Subcutaneous abdominal adipose tissue (tissue), 5 donors: ENCODE measurements around the gene ZFYVE28.

ENCODE experiments used
- H3K27ac ChIP-seq: one replicate; pipeline ENCODE4 v1.7.0; 2013; ENCODE audit warnings: low read depth, mild to moderate bottlenecking, inconsistent platforms, low read length, moderate library complexity
- H3K27me3 ChIP-seq, 5 donors: one replicate each; pipeline ENCODE4 v1.7.0; 2013; ENCODE audit warnings: low read length in 5 of 5, inconsistent platforms in 1 of 5; ENCODE audit not compliant: control insufficient read depth in 5 of 5, insufficient read depth in 4 of 5
- H3K36me3 ChIP-seq, 5 donors: one replicate each; pipeline ENCODE4 v1.7.0; 2013; ENCODE audit warnings: low read length in 5 of 5; ENCODE audit not compliant: control insufficient read depth in 5 of 5, insufficient read depth in 5 of 5
- H3K4me1 ChIP-seq, 5 donors: one replicate each; pipeline ENCODE4 v1.7.0; 2013; ENCODE audit warnings: low read length in 5 of 5, mild to moderate bottlenecking in 3 of 5, moderate library complexity in 1 of 5; ENCODE audit not compliant: control insufficient read depth in 5 of 5, insufficient read depth in 5 of 5
- H3K4me3 ChIP-seq, 5 donors: one replicate each; pipeline ENCODE4 v1.7.0; 2013; ENCODE audit warnings: low read length in 5 of 5, low read depth in 1 of 5
- H3K9ac ChIP-seq, 5 donors: one replicate each; pipeline ENCODE4 v1.7.0; 2013; ENCODE audit warnings: low read length in 5 of 5, mild to moderate bottlenecking in 4 of 5, moderate library complexity in 3 of 5
- H3K9me3 ChIP-seq, 5 donors: one replicate each; pipeline ENCODE4 v1.7.0; 2013; ENCODE audit warnings: low read length in 5 of 5; ENCODE audit not compliant: control insufficient read depth in 5 of 5
- donor health status: healthy.
- donor health status: healthy.
- donor health status: healthy.
- donor health status: healthy.
- donor health status: healthy.

ZFYVE28 gene

GRCh38 chr4:2284934-2285612 lies 133.4 kb downstream of the ZFYVE28 start:
- peaks cover 0 to 2% (median 0%) of the 10 kb centered on the region in 5 donors for H3K36me3 ChIP-seq
- no peak overlapping the region for H3K9ac ChIP-seq
- peaks cover 3 to 15% (median 12%) of the 10 kb centered on the region in 5 donors for H3K4me1 ChIP-seq

GRCh38 chr4:2284161-2284933 lies 134.1 kb downstream of the ZFYVE28 start:
- H3K27ac ChIP-seq: no peak overlapping the region
- no peak overlapping the region for H3K9ac ChIP-seq
- H3K9me3 ChIP-seq: no peaks in the 10 kb centered on the region
- peaks cover 0 to 2% (median 0%) of the 10 kb centered on the region in 5 donors for H3K27me3 ChIP-seq
- H3K4me3 ChIP-seq: no peak overlapping the region
- H3K4me1 ChIP-seq: peaks cover 3 to 15% (median 12%) of the 10 kb centered on the region in 5 donors
- no peaks in the 10 kb centered on the region for H3K36me3 ChIP-seq

More at GRCh38 chr4:2284934-2285612, 133.4 kb downstream of the ZFYVE28 start:
- H3K4me3 ChIP-seq: no peak overlapping the region
- no peaks in the 10 kb centered on the region for H3K9me3 ChIP-seq
- no peak overlapping the region for H3K27ac ChIP-seq
- H3K27me3 ChIP-seq: peaks cover 0 to 2% (median 0%) of the 10 kb centered on the region in 5 donors

- H3K9ac ChIP-seq: no peak overlapping the region
- H3K4me3 ChIP-seq: no peak overlapping the region
- H3K9me3 ChIP-seq: no peaks in the 10 kb centered on the region
- H3K36me3 ChIP-seq: no peaks in the 10 kb centered on the region
- no peak overlapping the region for H3K27ac ChIP-seq
- H3K4me1 ChIP-seq: peaks cover 3 to 15% (median 12%) of the 10 kb centered on the region in 5 donors
- H3K27me3 ChIP-seq: peaks cover 0 to 2% (median 0%) of the 10 kb centered on the region in 5 donors
Observed at GRCh38 chr4:2283199-2283711, 135.2 kb downstream of the ZFYVE28 start.

- H3K4me3 ChIP-seq: no peak overlapping the region
- no peaks in the 10 kb centered on the region for H3K36me3 ChIP-seq
- no peaks in the 10 kb centered on the region for H3K9me3 ChIP-seq
- H3K4me1 ChIP-seq: peaks cover 3 to 15% (median 12%) of the 10 kb centered on the region in 5 donors
- H3K27me3 ChIP-seq: peaks cover 0 to 2% (median 0%) of the 10 kb centered on the region in 5 donors
- no peak overlapping the region for H3K9ac ChIP-seq
- no peak overlapping the region for H3K27ac ChIP-seq
Observed at GRCh38 chr4:2281575-2282343, 136.7 kb downstream of the ZFYVE28 start.

- Histone ChIP-seq H3K4me3 (no peak overlapping the region), H3K36me3 (no peaks in the 10 kb centered on the region), H3K27me3 (peaks cover 0 to 4% (median 0%) of the 10 kb centered on the region in 5 donors), H3K4me1 (peaks cover 2 to 7% (median 5%) of the 10 kb centered on the region in 5 donors), H3K9me3 (no peaks in the 10 kb centered on the region), H3K27ac (no peak overlapping the region), H3K9ac (no peak overlapping the region)
Observed at GRCh38 chr4:2280531-2281300, 137.7 kb downstream of the ZFYVE28 start.

- no peaks in the 10 kb centered on the region for H3K9me3 ChIP-seq
- H3K9ac ChIP-seq: no peak overlapping the region
- peaks cover 0 to 3% (median 0%) of the 10 kb centered on the region in 5 donors for H3K27me3 ChIP-seq
- peaks cover 0 to 2% (median 0%) of the 10 kb centered on the region in 5 donors for H3K4me1 ChIP-seq
- no peak overlapping the region for H3K27ac ChIP-seq
- no peaks in the 10 kb centered on the region for H3K36me3 ChIP-seq
- no peak overlapping the region for H3K4me3 ChIP-seq
Observed at GRCh38 chr4:2277956-2278355, 140.5 kb downstream of the ZFYVE28 start.

GRCh38 chr4:2276581-2277325 lies 141.7 kb downstream of the ZFYVE28 start:
- H3K9me3 ChIP-seq: no peaks in the 10 kb centered on the region
- H3K4me1 ChIP-seq: peaks cover 0 to 2% (median 0%) of the 10 kb centered on the region in 5 donors
- H3K9ac ChIP-seq: no peak overlapping the region
- H3K27ac ChIP-seq: no peak overlapping the region
- H3K36me3 ChIP-seq: peaks cover 0 to 8% (median 2%) of the 10 kb centered on the region in 5 donors
- no peak overlapping the region for H3K4me3 ChIP-seq
- peaks cover 0 to 3% (median 0%) of the 10 kb centered on the region in 5 donors for H3K27me3 ChIP-seq

- no peak overlapping the region for H3K9ac ChIP-seq
- H3K27ac ChIP-seq: no peak overlapping the region
- peaks cover 0 to 3% (median 0%) of the 10 kb centered on the region in 5 donors for H3K27me3 ChIP-seq
- H3K36me3 ChIP-seq: peaks cover 0 to 8% (median 5%) of the 10 kb centered on the region in 5 donors
- no peak overlapping the region for H3K4me3 ChIP-seq
- H3K9me3 ChIP-seq: no peaks in the 10 kb centered on the region
- peaks cover 0 to 2% (median 0%) of the 10 kb centered on the region in 5 donors for H3K4me1 ChIP-seq
Observed at GRCh38 chr4:2275546-2276251, 142.7 kb downstream of the ZFYVE28 start.
